Ramos (cell line): Measurements from ENCODE around the gene PSMD12.
"Not testable (repeated sequence)": the region's sequence is repeated elsewhere in the genome, so short reads cannot be mapped to it uniquely, and the experiment has no call there.

Experiments
- in situ Hi-C: fragments of 300-500 bp; cut with MboI; formaldehyde crosslinking; loops from one replicate; pipeline ENCODE4 v1.14.3; 2022; ENCODE audit warnings: low sequenced_read_pairs; ENCODE audit not compliant: unreplicated experiment

The PSMD12 gene

GRCh38 chr17:67366193-67367157 is at the start of gene PSMD12:
Gene PSMD12, minus strand, starts transcription at chr17:67366577. Its CDS starts 58 bp downstream, at chr17:67366519.
- in situ Hi-C loops = loop anchor here (25.0 kb wide), 1 partner anchor 1121 kb away; no protein-coding TSS in a partner anchor

DNA sequence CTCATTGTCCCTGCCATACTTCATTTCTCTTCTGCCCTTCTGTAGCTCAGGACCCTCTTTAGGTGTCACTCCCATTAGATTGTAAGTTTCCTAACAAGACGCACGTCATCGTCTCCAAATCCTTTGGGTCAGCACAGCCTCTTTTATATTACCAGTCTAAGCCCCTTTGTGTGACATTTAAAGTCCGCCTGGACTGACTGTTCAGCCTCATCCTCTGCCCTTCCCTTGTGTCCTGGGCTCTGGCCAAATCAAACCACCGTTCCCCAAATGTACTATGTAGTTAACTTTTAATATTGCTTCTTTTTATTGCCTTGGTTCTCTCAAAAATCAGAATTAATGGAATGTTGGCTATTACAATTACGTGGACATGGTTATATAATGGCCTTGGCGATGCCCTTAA is 48.9 kb upstream of the PSMD12 start:
- in situ Hi-C loops = no loop called here

GRCh38 chr17:67414559-67414958 is 48.2 kb upstream of the PSMD12 start:
- in situ Hi-C loops = no loop called here

- in situ Hi-C loops = no loop called here
Observed at GRCh38 chr17:67414130-67414529, 47.8 kb upstream of the PSMD12 start.

GRCh38 chr17:67413388-67413787 is 47.0 kb upstream of the PSMD12 start:
- in situ Hi-C loops = no loop called here

DNA sequence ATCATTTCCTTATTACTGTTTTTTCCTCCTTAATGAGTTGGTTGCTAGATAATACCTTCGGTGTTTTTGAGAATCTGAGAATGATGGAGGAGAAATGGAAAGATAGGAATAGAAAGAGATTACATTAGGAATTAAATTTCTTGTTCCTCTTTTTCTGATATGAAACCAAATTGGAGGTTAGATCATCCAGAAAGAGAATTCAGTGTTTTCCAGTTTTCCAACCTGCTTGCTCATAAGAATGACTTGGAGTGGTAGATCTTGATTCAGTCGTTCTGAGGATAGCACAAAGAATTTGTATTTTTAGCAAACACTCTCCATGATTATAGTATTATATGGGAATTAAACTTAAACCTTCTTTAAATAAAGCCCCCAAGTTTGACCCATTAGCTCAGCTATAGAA is 46.6 kb upstream of the PSMD12 start:
- in situ Hi-C loops = no loop called here

- in situ Hi-C loops = no loop called here
Observed at GRCh38 chr17:67412032-67412431, 45.7 kb upstream of the PSMD12 start.

- in situ Hi-C loops = no loop called here
Observed at GRCh38 chr17:67411397-67411796, 45.0 kb upstream of the PSMD12 start.

DNA sequence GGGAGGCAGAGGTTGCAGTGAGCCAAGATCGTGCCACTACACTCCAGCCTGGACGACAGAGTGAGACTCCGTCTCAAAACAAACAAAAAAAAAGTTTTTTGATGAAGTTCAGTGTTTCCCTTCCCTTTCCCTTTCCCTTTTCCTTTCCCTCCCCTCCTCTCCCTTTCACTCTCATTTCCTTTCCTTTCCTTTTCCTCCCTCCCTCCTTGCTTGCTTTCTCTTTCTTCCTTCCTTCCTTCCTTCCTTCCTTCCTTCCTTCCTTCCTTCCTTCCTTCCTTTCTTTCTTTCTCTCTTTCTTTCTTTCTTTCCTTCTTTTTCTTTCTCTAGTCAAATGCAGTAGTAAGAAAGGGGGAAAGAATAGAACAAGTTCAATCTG is 42.1 kb upstream of the PSMD12 start:
- in situ Hi-C loops = not testable (repeated sequence)

GRCh38 chr17:67403483-67403882 is 37.1 kb upstream of the PSMD12 start:
- in situ Hi-C loops = no loop called here

- in situ Hi-C loops = no loop called here
Observed at GRCh38 chr17:67403065-67403464, 36.7 kb upstream of the PSMD12 start.

- in situ Hi-C loops = no loop called here
Observed at GRCh38 chr17:67401598-67402504, 35.5 kb upstream of the PSMD12 start.

- in situ Hi-C loops = no loop called here
Observed at GRCh38 chr17:67401106-67401505, 34.7 kb upstream of the PSMD12 start.

- in situ Hi-C loops = no loop called here
Observed at GRCh38 chr17:67400193-67400592, 33.8 kb upstream of the PSMD12 start.

GRCh38 chr17:67399676-67400075 is 33.3 kb upstream of the PSMD12 start:
- in situ Hi-C loops = no loop called here

- in situ Hi-C loops = no loop called here
Observed at GRCh38 chr17:67393809-67394397, 27.5 kb upstream of the PSMD12 start.

GRCh38 chr17:67392111-67392510 is 25.7 kb upstream of the PSMD12 start:
- in situ Hi-C loops = no loop called here

DNA sequence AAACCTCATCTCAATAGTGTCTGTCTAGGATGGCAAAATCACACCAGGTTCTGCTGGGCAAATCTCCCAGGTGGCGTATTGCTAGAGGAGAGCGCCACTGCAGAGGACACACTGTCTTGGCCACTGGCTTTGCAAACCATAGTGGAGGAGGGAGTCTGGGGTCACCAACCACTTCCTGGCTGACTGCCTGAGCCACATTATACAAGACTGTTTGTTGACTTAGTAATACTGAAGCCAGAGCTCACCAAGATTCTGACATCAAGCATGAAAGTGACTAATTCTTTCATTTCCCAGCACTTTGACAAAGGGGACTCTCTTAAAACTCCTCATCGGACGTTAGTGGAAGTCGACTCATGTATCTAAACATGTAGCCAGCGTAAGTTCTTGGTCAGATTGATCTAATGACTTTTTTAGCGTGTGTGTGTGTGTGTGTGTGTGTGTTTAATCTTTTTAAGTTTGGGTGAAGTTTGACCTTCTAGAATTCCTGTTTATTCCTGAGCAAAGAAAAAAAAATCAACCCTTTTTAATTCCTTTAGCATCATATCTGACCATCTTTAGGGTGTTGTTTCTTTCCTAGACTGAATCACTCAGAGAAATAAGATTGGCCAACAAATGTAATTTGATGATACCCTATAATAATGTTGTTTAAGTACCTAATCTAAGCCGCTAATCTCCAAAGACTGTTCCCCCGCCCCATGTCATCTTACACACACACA is 24.4 kb upstream of the PSMD12 start:
- in situ Hi-C loops = no loop called here

DNA sequence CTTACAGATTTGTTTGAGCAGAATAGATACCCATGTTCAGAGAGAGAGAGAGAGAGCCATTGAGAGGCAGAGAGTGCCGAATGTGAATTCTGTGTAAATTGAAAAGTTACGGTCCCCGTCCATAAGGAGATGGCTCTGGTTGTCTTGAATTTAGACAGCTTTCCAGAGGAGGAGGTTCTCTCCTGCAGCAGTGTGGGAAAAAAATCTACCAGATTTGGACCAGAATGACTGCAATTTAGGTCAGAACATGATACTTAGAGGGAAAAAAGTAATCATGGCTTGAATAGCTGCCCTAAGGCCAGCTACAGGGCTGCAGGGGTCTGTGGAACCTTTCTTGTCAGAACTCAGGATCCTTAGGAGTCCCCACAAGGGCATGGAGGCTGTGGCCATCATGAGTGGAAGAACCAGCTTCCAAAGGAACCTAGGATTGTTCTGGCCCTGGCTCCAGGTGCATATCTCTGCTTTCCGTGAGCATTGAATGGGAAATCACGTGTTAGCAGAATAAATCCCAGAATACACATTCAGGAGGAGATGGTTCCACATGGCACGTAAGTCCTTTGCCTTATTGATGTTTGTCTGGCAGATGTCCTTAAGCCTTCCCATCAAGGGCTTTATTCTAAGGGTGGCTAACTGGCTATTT is 23.7 kb upstream of the PSMD12 start:
- in situ Hi-C loops = no loop called here
